Measurements from ENCODE around the gene THOC6. TPM values are rescaled to one million over a fixed set of nuclear protein-coding genes. Genes with fewer than 3 reads are reported as not detected.

THOC6 gene
- total RNA-seq, 1 experiment from 2014 or later: 68.2 TPM

GRCh38 chr16:3076577-3076976 is 52.7 kb downstream of the THOC6 start:
- DNase-seq: no peak
- Histone ChIP-seq H3K23me2 (ENCODE audit: insufficient read length, low read depth, low read length, poor library complexity, severe bottlenecking) (no peaks in the 10 kb centered on the region), H4K91ac (ENCODE audit: insufficient read length, low read depth, low read length) (no peak overlapping the region), H2BK20ac (ENCODE audit: low read depth, low read length, poor library complexity, severe bottlenecking) (no peak overlapping the region), H3K4me1 (ENCODE audit: insufficient read depth, low read length) (no peaks in the 10 kb centered on the region), H3K4me2 (ENCODE audit: insufficient read depth, insufficient read length, low read length) (no peak overlapping the region), H2BK120ac (ENCODE audit: low read depth, low read length, poor library complexity, severe bottlenecking) (no peak overlapping the region), H3K79me1 (ENCODE audit: insufficient read depth, low read depth, low read length, poor library complexity, severe bottlenecking) (no peaks in the 10 kb centered on the region), H4K20me1 (ENCODE audit: control insufficient read depth, insufficient read depth, insufficient read length) (no peaks in the 10 kb centered on the region), H2BK15ac (ENCODE audit: low read depth, low read length) (no peak overlapping the region), H3K27ac (ENCODE audit: insufficient read length, low read depth, low read length) (no peak overlapping the region), H2AK5ac (ENCODE audit: insufficient read length, low read length) (no peak overlapping the region), H3K9me3 (ENCODE audit: control insufficient read depth, low read depth, low read length) (no peaks in the 10 kb centered on the region), H3K9ac (ENCODE audit: extremely low read depth, insufficient read length, low read length) (no peak overlapping the region), H3K14ac (ENCODE audit: insufficient read depth, low read length) (no peak overlapping the region), H2AFZ (ENCODE audit: low read length) (no peak overlapping the region), H2BK12ac (ENCODE audit: insufficient read length, low read depth, low read length) (no peak overlapping the region), H3K27me3 (ENCODE audit: insufficient read depth, low read length) (no peaks in the 10 kb centered on the region), H4K8ac (replicated peaks; ENCODE audit: insufficient read length, low read depth, low read length) (no peak overlapping the region), H3T11ph (ENCODE audit: low read length) (no peak overlapping the region), H4K5ac (ENCODE audit: insufficient read length, low read depth, low read length) (no peak overlapping the region), H3K23ac (ENCODE audit: insufficient read length, low read depth, low read length) (no peak overlapping the region), H3K4ac (ENCODE audit: low read depth, low read length) (no peak overlapping the region), H3K56ac (ENCODE audit: insufficient read length, low read depth, low read length) (no peak overlapping the region), H2BK5ac (ENCODE audit: insufficient read length, low read length) (no peak overlapping the region), H3K79me2 (ENCODE audit: insufficient read depth, low read length) (no peaks in the 10 kb centered on the region), H3K18ac (ENCODE audit: insufficient read length, low read depth, low read length) (no peak overlapping the region)
- peaks cover 0 to 17% (median 0%) of the 10 kb centered on the region in 3 experiments; a peak in 4 of 7 replicates for H3K36me3 Mint-ChIP-seq (ENCODE audit: insufficient read depth in 1 of 3, low read depth in 3 of 3)
- peaks cover 16% of the 10 kb centered on the region for H3K27me3 Mint-ChIP-seq (ENCODE audit: low read depth)
- peaks cover 23 to 25% of the 10 kb centered on the region in 2 experiments for H3K4me1 Mint-ChIP-seq
- TF ChIP-seq, protein P1, sequence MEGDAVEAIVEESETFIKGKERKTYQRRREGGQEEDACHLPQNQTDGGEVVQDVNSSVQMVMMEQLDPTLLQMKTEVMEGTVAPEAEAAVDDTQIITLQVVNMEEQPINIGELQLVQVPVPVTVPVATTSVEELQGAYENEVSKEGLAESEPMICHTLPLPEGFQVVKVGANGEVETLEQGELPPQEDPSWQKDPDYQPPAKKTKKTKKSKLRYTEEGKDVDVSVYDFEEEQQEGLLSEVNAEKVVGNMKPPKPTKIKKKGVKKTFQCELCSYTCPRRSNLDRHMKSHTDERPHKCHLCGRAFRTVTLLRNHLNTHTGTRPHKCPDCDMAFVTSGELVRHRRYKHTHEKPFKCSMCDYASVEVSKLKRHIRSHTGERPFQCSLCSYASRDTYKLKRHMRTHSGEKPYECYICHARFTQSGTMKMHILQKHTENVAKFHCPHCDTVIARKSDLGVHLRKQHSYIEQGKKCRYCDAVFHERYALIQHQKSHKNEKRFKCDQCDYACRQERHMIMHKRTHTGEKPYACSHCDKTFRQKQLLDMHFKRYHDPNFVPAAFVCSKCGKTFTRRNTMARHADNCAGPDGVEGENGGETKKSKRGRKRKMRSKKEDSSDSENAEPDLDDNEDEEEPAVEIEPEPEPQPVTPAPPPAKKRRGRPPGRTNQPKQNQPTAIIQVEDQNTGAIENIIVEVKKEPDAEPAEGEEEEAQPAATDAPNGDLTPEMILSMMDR (conservative IDR thresholded peaks at IDR 0.05): no peak
- no peak overlapping the region for H3K27ac Mint-ChIP-seq
- WGBS (ENCODE audit: extremely low coverage, insufficient read length, low lambda C conversion rate): no CpG with 5 or more reads among the region's 6 CpGs
- no peaks in the 10 kb centered on the region for H3K9me3 Mint-ChIP-seq
- no peak overlapping the region for H3K4me3 Mint-ChIP-seq

Other genes with a start within 250 kb of the THOC6 start
- gene ELOB, start 246.8 kb upstream of the THOC6 start, total RNA-seq (2021): 319 and 331 TPM in 2 replicates
- not detected in 2 replicates for gene PRSS33, start 236.5 kb upstream of the THOC6 start, total RNA-seq (2021)
- not detected in 2 replicates for gene PRSS41, start 225.6 kb upstream of the THOC6 start, total RNA-seq (2021)
- not detected in 2 replicates for gene PRSS21, start 206.8 kb upstream of the THOC6 start, total RNA-seq (2021)
- gene ZG16B, start 193.7 kb upstream of the THOC6 start, total RNA-seq (2021): not detected in 2 replicates
- 1.9 and 2.4 TPM in 2 replicates for gene PRSS22, start 165.9 kb upstream of the THOC6 start, total RNA-seq (2021)
- gene FLYWCH2, start 140.8 kb upstream of the THOC6 start, total RNA-seq (2021): 16.5 and 20.9 TPM in 2 replicates
- 12.5 and 13.0 TPM in 2 replicates for gene FLYWCH1, start 112.1 kb upstream of the THOC6 start, total RNA-seq (2021)
- gene KREMEN2, start 59.8 kb upstream of the THOC6 start, total RNA-seq (2021): 12.8 and 14.6 TPM in 2 replicates
- gene PAQR4, start 54.7 kb upstream of the THOC6 start, total RNA-seq (2021): 32.1 and 33.3 TPM in 2 replicates
- gene PKMYT1, start 43.6 kb upstream of the THOC6 start, total RNA-seq (2021): 114 and 120 TPM in 2 replicates
- 1.3 and 1.5 TPM in 2 replicates for gene CLDN9, start 11.1 kb upstream of the THOC6 start, total RNA-seq (2021)
- gene CLDN6, start 5.9 kb upstream of the THOC6 start, total RNA-seq (2021): 743 and 757 TPM in 2 replicates
- gene TNFRSF12A, start 3.7 kb upstream of the THOC6 start, total RNA-seq (2021): 147 and 148 TPM in 2 replicates
- gene HCFC1R1, start 93 bp upstream of the THOC6 start, total RNA-seq (2021): 61.1 and 61.3 TPM in 2 replicates
- 13.5 TPM in 2 replicates for gene BICDL2, start 12.9 kb downstream of the THOC6 start, total RNA-seq (2021)
- 13.5 and 14.2 TPM in 2 replicates for gene MMP25, start 22.5 kb downstream of the THOC6 start, total RNA-seq (2021)
- gene IL32, start 41.6 kb downstream of the THOC6 start, total RNA-seq (2021): 2.0 and 2.6 TPM in 2 replicates
- 207 and 212 TPM in 2 replicates for gene ZSCAN10, start 75.3 kb downstream of the THOC6 start, total RNA-seq (2021)
- gene ZNF205, start 88.6 kb downstream of the THOC6 start, total RNA-seq (2021): 16.8 and 18.8 TPM in 2 replicates
- gene ZNF213, start 111.0 kb downstream of the THOC6 start, total RNA-seq (2021): 6.2 and 6.4 TPM in 2 replicates
- not detected in 2 replicates for gene OR1F1, start 164.2 kb downstream of the THOC6 start, total RNA-seq (2021)
- 14.8 and 14.9 TPM in 2 replicates for gene ZNF200, start 211.1 kb downstream of the THOC6 start, total RNA-seq (2021)
- gene MEFV, start 232.6 kb downstream of the THOC6 start, total RNA-seq (2021): not detected in 2 replicates

Data from H9 (cell line).